ENCODE measurements around the gene ZDHHC12. TPM values are rescaled to one million over a fixed set of nuclear protein-coding genes. Genes with fewer than 3 reads are reported as not detected.

Gene ZDHHC12, protein sequence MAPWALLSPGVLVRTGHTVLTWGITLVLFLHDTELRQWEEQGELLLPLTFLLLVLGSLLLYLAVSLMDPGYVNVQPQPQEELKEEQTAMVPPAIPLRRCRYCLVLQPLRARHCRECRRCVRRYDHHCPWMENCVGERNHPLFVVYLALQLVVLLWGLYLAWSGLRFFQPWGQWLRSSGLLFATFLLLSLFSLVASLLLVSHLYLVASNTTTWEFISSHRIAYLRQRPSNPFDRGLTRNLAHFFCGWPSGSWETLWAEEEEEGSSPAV
- 10 to 100 TPM; 50.5 to 59.6 TPM for total RNA-seq
- polyA plus RNA-seq (2013, experiment 1 of 2): 27.6 TPM
- polyA plus RNA-seq (2013, experiment 2 of 2): 26.7 TPM
- long read RNA-seq, experiment 1, transcript ZDHHC12-201 (5 exons, 1,129 nt): major isoform, 28 of 61 reads
- long read RNA-seq, experiment 1, partial matches to known transcripts: 6 of 61 reads
- long read RNA-seq, experiment 1, other reads (novel, unspliced or antisense): 26 of 61 reads
- long read RNA-seq, experiment 2, transcript ZDHHC12-201 (5 exons, 1,129 nt): major isoform, 55 of 85 reads
- long read RNA-seq, experiment 2, partial matches to known transcripts: 9 of 85 reads
- long read RNA-seq, experiment 2, other reads (novel, unspliced or antisense): 21 of 85 reads
- long read RNA-seq, experiment 3, transcript ZDHHC12-201 (5 exons, 1,129 nt): major isoform, 143 of 174 reads
- long read RNA-seq, experiment 3, partial matches to known transcripts: 4 of 174 reads
- long read RNA-seq, experiment 3, other reads (novel, unspliced or antisense): 27 of 174 reads
- long read RNA-seq, experiment 4, transcript ZDHHC12-201 (5 exons, 1,129 nt): major isoform, 196 of 282 reads
- long read RNA-seq, experiment 4, partial matches to known transcripts: 8 of 282 reads
- long read RNA-seq, experiment 4, other reads (novel, unspliced or antisense): 77 of 282 reads

DNA sequence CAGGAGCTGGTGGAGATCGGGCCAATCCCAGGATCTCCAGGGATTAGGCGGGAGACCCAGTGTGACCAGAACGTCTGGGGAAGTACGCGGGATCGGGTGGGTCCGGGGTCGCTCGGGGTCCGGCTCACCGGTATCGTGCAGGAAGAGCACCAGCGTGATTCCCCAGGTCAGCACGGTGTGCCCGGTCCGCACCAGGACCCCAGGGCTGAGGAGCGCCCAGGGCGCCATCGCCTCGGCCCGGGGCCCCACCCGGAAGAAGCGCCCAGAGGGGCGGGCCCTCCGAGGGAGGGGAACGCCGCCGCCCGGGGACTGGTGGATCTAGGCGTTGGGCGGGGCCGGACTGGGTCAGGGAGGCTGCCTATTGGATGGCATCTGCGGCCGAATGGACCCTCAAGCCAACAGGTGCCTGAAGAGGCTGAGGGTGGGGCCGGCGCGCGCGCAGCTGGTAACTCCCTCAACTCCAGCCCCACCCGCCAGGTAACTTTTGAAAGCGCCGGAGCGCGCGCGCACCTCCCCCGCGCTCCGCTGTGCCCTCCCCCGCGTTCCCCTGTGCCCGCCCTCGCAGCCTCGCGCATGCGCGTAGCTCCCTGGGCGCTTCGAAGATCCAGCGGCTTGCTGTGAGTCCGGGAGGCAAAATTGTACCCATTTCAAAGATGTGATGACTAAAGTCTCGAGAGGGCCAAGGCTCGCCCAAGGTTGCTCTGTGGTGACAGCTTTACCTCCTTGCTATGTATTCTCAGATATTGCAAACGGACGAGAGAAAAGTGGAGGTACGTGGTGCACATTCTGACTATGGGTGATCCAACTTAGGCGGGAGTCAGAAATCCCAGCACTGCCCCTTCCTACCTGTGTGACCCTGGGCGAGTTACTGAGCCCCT lies at the start of gene ZDHHC12:
TSS of gene ZDHHC12 (minus strand) at position 262 of the 878 bp plus-strand sequence. CDS start at position 228, 34 bp downstream.
- Mint-ChIP-seq H3K4me1 (peaks cover 10% of the 10 kb centered on the region), H3K27ac (peak within 1 kb of the TSS; percentile 92), H3K4me3 (peak within 1 kb of the TSS; percentile 87), H3K9me3 (no peaks in the 10 kb centered on the region), H3K36me3 (ENCODE audit: low read depth) (peaks cover 12% of the 10 kb centered on the region), H3K27me3 (ENCODE audit: insufficient read depth) (no peaks in the 10 kb centered on the region)
- H3K27me3 ChIP-seq (ENCODE audit: control insufficient read depth, insufficient read depth, low read length, poor library complexity, severe bottlenecking): no peaks in the 10 kb centered on the region
- H3K9me3 ChIP-seq (ENCODE audit: control insufficient read depth, low read length): no peaks in the 10 kb centered on the region
- peak within 1 kb of the TSS; percentile 34 for H3K9ac ChIP-seq (ENCODE audit: extremely low read depth, low read length, poor library complexity, severe bottlenecking)
- no peaks in the 10 kb centered on the region for H3K36me3 ChIP-seq (ENCODE audit: control insufficient read depth, insufficient read depth, low read length)
- TF ChIP-seq, protein P1, sequence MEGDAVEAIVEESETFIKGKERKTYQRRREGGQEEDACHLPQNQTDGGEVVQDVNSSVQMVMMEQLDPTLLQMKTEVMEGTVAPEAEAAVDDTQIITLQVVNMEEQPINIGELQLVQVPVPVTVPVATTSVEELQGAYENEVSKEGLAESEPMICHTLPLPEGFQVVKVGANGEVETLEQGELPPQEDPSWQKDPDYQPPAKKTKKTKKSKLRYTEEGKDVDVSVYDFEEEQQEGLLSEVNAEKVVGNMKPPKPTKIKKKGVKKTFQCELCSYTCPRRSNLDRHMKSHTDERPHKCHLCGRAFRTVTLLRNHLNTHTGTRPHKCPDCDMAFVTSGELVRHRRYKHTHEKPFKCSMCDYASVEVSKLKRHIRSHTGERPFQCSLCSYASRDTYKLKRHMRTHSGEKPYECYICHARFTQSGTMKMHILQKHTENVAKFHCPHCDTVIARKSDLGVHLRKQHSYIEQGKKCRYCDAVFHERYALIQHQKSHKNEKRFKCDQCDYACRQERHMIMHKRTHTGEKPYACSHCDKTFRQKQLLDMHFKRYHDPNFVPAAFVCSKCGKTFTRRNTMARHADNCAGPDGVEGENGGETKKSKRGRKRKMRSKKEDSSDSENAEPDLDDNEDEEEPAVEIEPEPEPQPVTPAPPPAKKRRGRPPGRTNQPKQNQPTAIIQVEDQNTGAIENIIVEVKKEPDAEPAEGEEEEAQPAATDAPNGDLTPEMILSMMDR (conservative IDR thresholded peaks at IDR 0.05): no peak
- no peaks in the 10 kb centered on the region for H3K4me1 ChIP-seq (ENCODE audit: control insufficient read depth, insufficient read depth, low read length)
- WGBS, 2 experiments (ENCODE audit: insufficient coverage in 1 of 2, insufficient read length in 1 of 2): 2 to 4% methylated on average over 30 to 68 of the region's 68 CpGs
- peak within 1 kb of the TSS; percentile 89 for H3K4me3 ChIP-seq (ENCODE audit: low read length)
- H3K27ac ChIP-seq (ENCODE audit: low read depth, low read length): no peak within 1 kb of the TSS
- peak; percentile 99 for DNase-seq

DNA sequence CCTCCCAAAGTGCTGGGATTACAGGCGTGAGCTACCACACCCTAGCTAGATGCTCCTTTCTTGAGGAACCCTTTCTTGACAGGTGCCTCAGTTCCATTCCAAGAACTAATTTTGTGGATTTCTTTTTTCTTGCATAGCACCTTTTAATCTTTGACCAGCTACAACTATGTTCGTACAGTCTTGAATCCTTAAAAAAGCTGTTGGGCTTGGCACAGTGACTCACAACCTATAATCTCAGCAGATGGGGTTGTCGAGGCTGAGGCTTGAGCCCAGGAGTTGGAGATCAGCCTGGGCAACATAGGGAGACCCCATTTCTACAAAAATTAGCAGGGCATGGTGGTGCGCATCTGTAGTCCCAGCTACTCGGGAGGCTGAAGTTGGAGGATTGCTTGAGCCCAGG lies 49.1 kb upstream of the ZDHHC12 start:
- no peaks in the 10 kb centered on the region for H3K9me3 ChIP-seq (ENCODE audit: control insufficient read depth, low read length)
- Mint-ChIP-seq H3K4me1 (peaks cover 8% of the 10 kb centered on the region), H3K36me3 (ENCODE audit: low read depth) (peaks cover 6% of the 10 kb centered on the region), H3K27me3 (ENCODE audit: insufficient read depth) (peaks cover 7% of the 10 kb centered on the region), H3K9me3 (peaks cover 13% of the 10 kb centered on the region), H3K4me3 (peak overlapping the region; percentile 92), H3K27ac (no peak overlapping the region)
- H3K4me3 ChIP-seq (ENCODE audit: low read length): no peak overlapping the region
- H3K9ac ChIP-seq (ENCODE audit: extremely low read depth, low read length, poor library complexity, severe bottlenecking): no peak overlapping the region
- H3K36me3 ChIP-seq (ENCODE audit: control insufficient read depth, insufficient read depth, low read length): no peaks in the 10 kb centered on the region
- no peaks in the 10 kb centered on the region for H3K27me3 ChIP-seq (ENCODE audit: control insufficient read depth, insufficient read depth, low read length, poor library complexity, severe bottlenecking)
- no peak for DNase-seq
- TF ChIP-seq, protein P1 (conservative IDR thresholded peaks at IDR 0.05): no peak
- no peaks in the 10 kb centered on the region for H3K4me1 ChIP-seq (ENCODE audit: control insufficient read depth, insufficient read depth, low read length)
- WGBS, 2 experiments (ENCODE audit: insufficient coverage in 1 of 2, insufficient read length in 1 of 2): 93 to 100% methylated on average over 4 to 5 of the region's 5 CpGs
- H3K27ac ChIP-seq (ENCODE audit: low read depth, low read length): no peak overlapping the region
